ENCODE measurements around the gene CFAP99. TPM values are rescaled to one million over a fixed set of nuclear protein-coding genes. Genes with fewer than 3 reads are reported as not detected.
"Not testable (repeated sequence)": the region's sequence is repeated elsewhere in the genome, so short reads cannot be mapped to it uniquely, and the experiment has no call there.

The CFAP99 gene
- total RNA-seq, 1 donor from 2014 or later: not detected

GRCh38 chr4:2449051-2449450 lies 30.3 kb downstream of the CFAP99 start:
- DNase-seq: no peak

- no peak for DNase-seq
These were observed 31.0 kb downstream of the CFAP99 start for GRCh38 chr4:2449511-2450392.

DNA sequence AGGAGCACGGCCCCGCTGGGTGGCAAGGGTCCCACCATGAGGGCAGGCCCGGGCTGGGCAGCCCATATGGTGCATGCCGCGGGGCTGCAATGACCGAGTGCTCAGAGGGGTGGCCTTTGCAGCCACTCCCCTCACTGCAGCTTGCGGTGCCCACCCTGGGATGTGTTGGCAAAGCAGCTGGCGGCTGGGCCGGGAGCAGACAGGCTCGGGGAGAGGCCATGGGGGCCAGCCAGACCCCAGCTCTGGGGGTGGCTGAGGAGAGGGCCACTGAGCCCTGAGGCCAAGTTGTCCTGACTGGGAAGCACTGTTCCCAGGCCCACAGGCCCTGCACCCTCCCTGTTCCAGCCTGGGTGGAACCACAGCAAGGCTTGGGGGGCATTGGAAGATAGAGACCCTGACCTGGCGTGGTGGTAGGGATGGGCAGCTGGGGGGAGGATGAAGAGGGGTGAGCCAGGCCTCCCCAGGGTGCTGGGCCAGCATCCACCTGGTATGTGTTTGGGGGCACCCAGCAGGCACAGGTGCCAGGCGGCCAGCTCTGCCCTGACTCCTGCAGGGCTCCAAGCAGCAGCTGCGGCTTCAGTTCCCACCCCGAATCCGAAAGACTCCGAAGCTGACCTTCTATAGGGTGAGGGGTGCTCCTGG lies 31.8 kb downstream of the CFAP99 start:
- DNase-seq: no peak

DNA sequence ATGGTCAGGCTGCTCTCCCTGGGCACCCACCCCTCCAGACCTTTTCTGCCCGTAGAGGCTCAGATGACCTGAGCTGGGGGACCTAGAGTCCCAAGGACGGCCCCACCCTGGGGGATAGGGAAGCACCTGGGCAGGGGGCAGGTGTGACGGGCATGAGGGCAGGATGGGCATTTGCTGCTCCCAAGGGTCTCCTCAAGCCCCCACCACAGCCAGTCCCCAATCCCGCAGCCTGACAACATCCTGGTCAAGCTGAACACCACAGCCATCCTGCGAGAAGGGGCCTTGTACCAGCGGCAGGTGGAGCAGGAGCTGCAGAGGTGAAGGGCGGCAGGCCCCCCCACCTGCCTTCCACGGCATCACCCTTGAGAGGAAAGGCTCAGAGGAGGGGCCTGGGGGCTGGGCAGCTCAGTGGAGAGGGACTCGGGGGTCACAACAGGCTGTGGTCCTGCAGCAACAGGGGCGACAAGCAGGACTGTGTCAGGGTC lies 32.3 kb downstream of the CFAP99 start:
- no peak for DNase-seq

DNA sequence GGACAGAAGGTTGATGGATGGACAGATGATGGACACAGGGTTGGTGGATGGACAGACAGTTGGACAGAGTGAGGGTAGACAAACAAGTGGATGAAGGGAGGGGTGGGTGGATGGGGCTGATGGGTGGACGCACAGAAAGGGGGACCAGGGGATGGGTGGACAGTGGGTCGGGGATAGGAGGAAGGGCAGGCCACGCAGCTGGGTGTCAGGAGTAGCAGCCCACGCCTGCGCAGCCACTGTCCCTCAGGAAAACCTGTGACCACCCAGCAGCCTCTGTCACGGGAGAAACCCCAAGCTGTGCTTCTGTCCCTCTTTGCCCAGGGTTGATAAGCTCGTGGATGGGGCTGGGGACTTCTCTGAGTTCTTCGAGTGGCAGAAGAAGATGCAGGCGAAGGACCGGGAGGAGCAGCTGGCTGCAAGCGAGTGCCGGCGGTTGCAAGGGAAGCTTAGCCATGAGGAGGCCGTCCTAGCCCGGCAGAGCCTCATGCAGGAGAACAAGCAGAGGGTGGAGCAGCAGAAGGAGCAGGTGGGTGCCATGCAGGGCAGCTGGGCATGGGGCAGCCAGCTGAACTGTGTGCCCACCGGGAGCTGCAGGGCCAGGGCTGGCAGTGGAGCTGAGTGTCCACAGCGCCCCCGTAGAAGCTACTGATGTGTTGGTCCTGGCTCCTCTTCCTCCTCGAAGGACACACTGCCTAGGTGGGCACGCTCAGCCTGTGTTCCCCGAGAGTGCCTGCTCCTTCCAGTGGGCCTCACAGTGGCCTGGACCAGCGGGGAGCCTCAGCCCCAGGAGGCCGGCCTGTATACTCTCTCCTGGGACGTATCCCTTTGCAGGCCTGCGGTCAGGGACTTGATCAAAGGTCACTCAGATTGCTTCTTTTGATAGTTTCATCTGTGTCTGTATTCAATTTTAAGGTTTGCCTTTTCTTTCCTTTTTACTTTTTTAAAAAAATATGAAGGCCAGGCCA lies 33.3 kb downstream of the CFAP99 start:
- DNase-seq: no peak

DNA sequence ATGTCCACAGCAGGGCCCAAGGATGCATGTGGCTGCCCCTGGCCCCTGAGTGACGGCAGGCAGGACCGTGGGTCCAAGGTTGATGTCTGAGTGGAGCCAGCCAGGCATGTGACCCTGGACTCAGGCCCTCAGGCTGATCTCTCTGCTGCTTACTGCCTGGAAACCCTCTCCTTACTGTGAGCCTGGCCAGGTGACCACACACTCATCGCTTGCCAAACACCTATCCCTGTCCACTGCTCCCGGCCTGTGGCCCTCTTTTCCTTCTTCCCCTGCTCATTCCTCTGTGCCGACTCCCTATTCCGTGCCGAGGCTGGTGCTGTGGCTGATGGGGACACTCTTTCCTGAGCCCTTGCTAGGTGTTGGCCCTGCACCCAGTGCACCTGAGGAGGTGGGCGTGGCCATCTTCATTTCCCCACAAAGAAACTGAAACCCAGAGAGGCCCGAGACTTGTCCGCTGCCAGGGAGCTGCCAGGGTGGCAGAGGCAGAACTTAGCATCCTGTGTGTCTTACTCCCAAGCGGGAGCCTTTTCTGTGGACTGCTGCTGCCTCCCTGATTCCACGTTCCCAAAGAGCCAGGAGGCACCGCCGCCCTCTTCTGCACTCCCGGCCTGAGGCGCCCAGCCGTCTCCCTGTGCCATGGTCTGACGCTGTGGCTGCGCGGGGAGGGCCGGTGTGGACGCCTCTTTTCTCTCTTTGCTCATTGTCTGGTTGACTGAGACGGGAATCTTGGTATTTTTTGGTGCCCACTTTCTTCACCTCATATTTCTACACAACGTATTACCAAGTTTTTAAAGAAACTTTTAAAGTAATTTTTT lies 38.9 kb downstream of the CFAP99 start:
- DNase-seq: no peak

DNA sequence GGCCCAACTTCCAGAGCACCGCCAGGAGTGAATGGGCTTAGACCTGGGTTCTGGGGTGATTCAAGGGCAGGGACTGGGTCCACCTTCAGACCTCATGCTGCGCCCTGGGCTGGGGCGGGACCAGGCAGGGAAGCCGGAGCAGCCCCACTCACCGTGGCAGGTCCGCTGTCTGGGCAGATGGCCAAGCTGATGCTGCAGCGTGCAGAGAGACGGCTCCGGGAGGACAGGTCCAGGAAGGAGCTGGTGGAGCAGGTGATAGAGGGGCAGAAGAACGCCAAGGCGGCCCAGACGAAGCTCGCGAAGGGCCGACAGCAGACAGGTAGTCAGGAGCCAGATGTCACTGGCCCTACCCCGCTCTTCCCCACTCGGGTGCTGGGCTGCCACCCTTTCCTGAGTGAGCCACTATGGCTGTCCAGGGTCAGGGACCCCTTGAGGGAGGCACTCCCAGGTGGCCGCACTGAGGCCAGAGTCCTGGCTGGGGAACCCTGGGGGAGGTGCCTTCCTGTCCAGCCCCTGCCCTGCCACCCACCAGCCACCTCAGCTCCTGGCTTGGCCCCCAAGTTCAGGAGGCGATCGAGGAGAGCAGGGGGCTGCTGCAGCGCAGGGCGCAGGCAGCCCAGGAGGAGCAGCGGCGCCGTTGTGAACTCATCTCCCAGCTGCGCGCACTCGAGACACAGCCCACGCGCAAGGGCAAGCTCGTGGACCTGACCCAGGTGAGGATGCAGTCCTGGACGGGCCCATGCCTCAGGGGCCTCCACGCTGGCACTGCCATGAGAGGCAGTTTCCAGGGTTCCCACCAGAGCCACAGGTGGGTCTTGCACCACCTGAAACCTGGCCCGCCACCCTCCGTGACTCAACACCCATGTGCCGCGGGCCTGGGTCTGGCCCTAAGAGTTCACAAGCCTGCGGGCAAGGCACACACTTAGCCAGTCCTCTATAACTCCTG lies 40.1 kb downstream of the CFAP99 start:
- DNase-seq: no peak

- DNase-seq: no peak
These were observed 41.0 kb downstream of the CFAP99 start for GRCh38 chr4:2459589-2460349.

- DNase-seq: no peak
These were observed 42.6 kb downstream of the CFAP99 start for GRCh38 chr4:2461246-2461960.

- peak; percentile 62 for DNase-seq
These were observed 43.6 kb downstream of the CFAP99 start for GRCh38 chr4:2462218-2462991.

DNA sequence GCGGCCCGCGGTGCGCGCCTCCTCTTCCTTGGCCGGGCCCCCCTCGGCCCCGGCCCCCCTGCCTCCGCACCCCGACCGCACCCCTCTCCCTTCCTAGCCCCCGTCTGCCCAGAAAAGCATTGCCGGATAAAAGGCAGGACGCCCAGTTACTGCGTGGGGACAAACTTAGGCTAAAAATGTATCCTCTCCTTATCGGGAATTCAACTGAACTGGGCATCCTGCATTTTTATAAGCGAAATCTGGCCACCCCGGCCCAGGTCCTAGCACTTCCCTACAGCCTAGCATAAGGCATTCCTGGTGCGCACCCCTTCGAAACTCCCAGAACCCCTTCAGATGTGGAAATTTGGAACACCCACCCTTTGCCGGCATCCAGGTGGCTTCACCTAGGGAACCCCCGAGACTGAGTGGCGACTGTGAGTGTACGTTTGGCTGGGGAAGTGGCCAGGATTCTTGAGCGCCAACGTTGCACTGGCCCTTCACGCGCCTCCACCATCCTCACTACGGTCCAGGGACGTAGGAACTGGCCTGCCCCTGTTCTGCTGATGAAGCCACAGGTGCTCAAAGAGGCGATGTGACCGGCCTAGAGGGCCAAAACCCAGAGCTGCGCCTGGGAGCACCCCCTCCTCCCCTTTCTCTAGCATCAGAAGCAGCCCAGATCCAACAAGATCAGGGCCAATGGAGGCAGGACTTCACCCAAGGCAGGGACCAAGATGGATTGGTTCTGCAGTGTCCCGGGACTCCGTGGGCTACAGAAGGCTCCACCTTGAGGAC lies 44.4 kb downstream of the CFAP99 start:
- DNase-seq: no peak

- DNase-seq: no peak
These were observed 46.3 kb downstream of the CFAP99 start for GRCh38 chr4:2465032-2465431.

DNA sequence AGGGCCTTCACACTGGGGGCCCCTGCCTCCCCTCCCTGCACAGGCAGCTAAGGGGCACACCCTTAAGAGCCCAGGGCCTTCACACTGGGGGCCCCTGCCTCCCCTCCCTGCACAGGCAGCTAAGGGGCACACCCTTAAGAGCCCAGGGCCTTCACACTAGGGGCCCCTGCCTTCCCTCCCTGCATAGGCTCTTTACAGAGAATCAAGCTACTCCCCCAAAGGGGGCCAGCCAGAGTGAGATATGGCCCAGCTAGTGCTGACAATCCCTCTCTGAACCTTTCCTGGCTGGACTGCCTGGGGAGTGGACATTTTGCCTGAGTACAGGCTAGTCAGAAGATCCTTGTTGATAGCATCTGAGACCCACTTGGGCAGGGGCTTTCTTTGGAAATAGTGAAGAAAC lies 46.8 kb downstream of the CFAP99 start:
- DNase-seq: not testable (repeated sequence)

GRCh38 chr4:2468456-2469191 lies 49.9 kb downstream of the CFAP99 start, which contains the start of gene RNF4:
Gene RNF4, plus strand, starts transcription at chr4:2469106. Its CDS starts 21,388 bp downstream, at chr4:2490494.
- DNase-seq: peak; percentile 93

DNA sequence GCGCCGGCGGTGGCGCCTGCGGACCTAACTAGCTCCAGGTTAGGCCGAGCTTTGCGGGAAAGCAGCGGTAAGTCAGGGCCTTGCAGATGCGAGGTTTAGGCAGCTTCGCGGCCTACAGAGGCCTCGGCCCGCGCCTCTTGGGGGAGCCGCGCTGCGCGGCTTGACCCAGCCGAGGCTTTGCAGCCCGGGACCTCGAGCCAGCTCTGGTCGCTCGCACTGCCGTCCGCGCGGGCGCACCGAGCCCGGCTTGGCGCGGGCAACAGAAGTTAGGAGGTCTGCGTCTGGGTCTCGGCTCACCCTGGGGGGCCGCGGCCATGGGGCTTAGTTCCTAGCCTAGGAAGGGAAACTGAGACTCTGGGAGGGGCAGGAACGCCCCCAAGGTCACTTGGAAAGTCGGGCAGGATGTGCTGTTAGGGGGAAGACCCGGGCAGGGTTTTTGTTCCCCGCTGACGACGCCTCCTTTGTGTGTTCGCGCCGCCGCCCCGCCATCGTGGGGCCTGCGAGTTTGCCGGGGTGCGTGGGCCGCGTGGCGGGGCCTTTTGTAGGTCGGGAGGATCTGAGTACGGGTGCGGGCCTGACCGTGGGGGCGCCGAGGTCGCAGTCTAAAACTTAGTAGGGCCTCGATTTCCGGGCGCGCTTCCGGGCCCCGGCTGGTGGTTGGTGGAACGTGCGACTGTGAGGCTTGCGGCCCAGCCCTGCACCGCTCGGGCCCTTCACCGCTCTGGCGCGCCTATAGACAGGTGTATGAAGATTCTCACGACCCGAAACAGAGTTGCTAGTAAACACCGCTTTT lies 50.6 kb downstream of the CFAP99 start:
- DNase-seq: peak; percentile 18

Measured in occipital lobe (tissue), 2 donors.